Measurements from ENCODE around the gene EXOSC1.
"Not testable (repeated sequence)": the region's sequence is repeated elsewhere in the genome, so short reads cannot be mapped to it uniquely, and the experiment has no call there.

The EXOSC1 gene

DNA sequence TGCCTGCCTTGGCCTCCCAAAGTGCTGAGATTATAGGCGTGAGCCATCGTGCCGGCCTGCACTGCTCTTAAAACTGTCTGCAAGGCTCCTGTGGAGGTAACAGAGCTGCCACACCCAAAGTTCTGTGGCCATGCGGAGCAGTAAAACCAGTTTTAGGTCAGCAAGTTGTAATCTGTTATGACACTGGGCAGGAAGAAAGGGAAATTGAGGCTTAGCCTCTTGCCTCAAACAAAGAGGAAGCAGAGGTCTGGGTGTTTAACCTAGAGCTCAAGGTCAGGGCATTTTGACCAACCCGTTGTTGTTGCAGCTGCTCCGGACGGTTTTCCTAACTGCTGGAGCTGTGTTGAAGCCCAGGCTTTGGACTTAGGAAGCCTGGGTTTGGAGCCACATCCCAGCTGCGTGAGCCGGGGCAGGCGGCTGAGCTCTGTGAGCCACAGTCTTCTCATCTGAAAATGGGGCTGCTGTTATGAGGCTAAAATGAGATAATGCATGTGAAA is 37.3 kb downstream of the EXOSC1 start:
- Histone ChIP-seq H3F3A (ENCODE audit: insufficient read depth) (no peaks in the 10 kb centered on the region), H3K9me3 (ENCODE audit: insufficient read depth, low read length) (no peaks in the 10 kb centered on the region), H3K27ac (ENCODE audit: low read depth, low read length) (no peak overlapping the region), H3K36me3 (ENCODE audit: low read length) (no peaks in the 10 kb centered on the region), H3K4me2 (ENCODE audit: low read depth, low read length, poor library complexity, severe bottlenecking) (no peak overlapping the region), H2AFZ (ENCODE audit: low read depth, low read length, severe bottlenecking) (no peak overlapping the region), H3K9me2 (replicated peaks; ENCODE audit: insufficient read depth, low read length) (no peaks in the 10 kb centered on the region), H3K9ac (ENCODE audit: low read length) (no peak overlapping the region), H3K79me2 (ENCODE audit: insufficient read depth, low read length) (no peaks in the 10 kb centered on the region), H3K27me3 (ENCODE audit: low read length) (no peaks in the 10 kb centered on the region), H3K4me3 (ENCODE audit: insufficient read depth, low read length, poor library complexity, severe bottlenecking) (no peak overlapping the region), H4K20me1 (ENCODE audit: low read depth, low read length) (no peaks in the 10 kb centered on the region)
- TF ChIP-seq EZH2phosphoT487 (conservative IDR thresholded peaks at IDR 0.05; ENCODE audit: low read length) (no peak), CTCF (IDR thresholded peaks at IDR 0.05; ENCODE audit: insufficient read depth, low read length, poor library complexity, severe bottlenecking) (no peak)

GRCh38 chr10:97407952-97408248 is 37.9 kb downstream of the EXOSC1 start:
- no peaks in the 10 kb centered on the region for H3K9me3 ChIP-seq (ENCODE audit: insufficient read depth, low read length)
- peak overlapping the region; percentile 86 for H2AFZ ChIP-seq (ENCODE audit: low read depth, low read length, severe bottlenecking)
- no peaks in the 10 kb centered on the region for H3K9me2 ChIP-seq (replicated peaks; ENCODE audit: insufficient read depth, low read length)
- no peaks in the 10 kb centered on the region for H3K36me3 ChIP-seq (ENCODE audit: low read length)
- TF ChIP-seq CTCF (IDR thresholded peaks at IDR 0.05; ENCODE audit: insufficient read depth, low read length, poor library complexity, severe bottlenecking) (no peak), EZH2phosphoT487 (conservative IDR thresholded peaks at IDR 0.05; ENCODE audit: low read length) (no peak)
- H3K9ac ChIP-seq (ENCODE audit: low read length) = no peak overlapping the region
- H4K20me1 ChIP-seq (ENCODE audit: low read depth, low read length) = no peaks in the 10 kb centered on the region
- H3K79me2 ChIP-seq (ENCODE audit: insufficient read depth, low read length) = no peaks in the 10 kb centered on the region
- H3K27ac ChIP-seq (ENCODE audit: low read depth, low read length) = no peak overlapping the region
- no peaks in the 10 kb centered on the region for H3F3A ChIP-seq (ENCODE audit: insufficient read depth)
- no peak overlapping the region for H3K4me3 ChIP-seq (ENCODE audit: insufficient read depth, low read length, poor library complexity, severe bottlenecking)
- no peaks in the 10 kb centered on the region for H3K27me3 ChIP-seq (ENCODE audit: low read length)
- peak overlapping the region; percentile 63 for H3K4me2 ChIP-seq (ENCODE audit: low read depth, low read length, poor library complexity, severe bottlenecking)

GRCh38 chr10:97407211-97407951 is 38.4 kb downstream of the EXOSC1 start:
- Histone ChIP-seq H3K36me3 (ENCODE audit: low read length) (no peaks in the 10 kb centered on the region), H4K20me1 (ENCODE audit: low read depth, low read length) (no peaks in the 10 kb centered on the region), H3K9me3 (ENCODE audit: insufficient read depth, low read length) (no peaks in the 10 kb centered on the region), H3K79me2 (ENCODE audit: insufficient read depth, low read length) (no peaks in the 10 kb centered on the region), H3K4me3 (ENCODE audit: insufficient read depth, low read length, poor library complexity, severe bottlenecking) (peak overlapping the region; percentile 33), H3F3A (ENCODE audit: insufficient read depth) (no peaks in the 10 kb centered on the region), H3K9me2 (replicated peaks; ENCODE audit: insufficient read depth, low read length) (no peaks in the 10 kb centered on the region), H2AFZ (ENCODE audit: low read depth, low read length, severe bottlenecking) (peak overlapping the region; percentile 86), H3K4me2 (ENCODE audit: low read depth, low read length, poor library complexity, severe bottlenecking) (peak overlapping the region; percentile 63), H3K9ac (ENCODE audit: low read length) (peak overlapping the region; percentile 22; the same call in 1 of the 2 replicates), H3K27ac (ENCODE audit: low read depth, low read length) (no peak overlapping the region), H3K27me3 (ENCODE audit: low read length) (no peaks in the 10 kb centered on the region)
- TF ChIP-seq CTCF (IDR thresholded peaks at IDR 0.05; ENCODE audit: insufficient read depth, low read length, poor library complexity, severe bottlenecking) = peak; percentile 86
- TF ChIP-seq EZH2phosphoT487 (conservative IDR thresholded peaks at IDR 0.05; ENCODE audit: low read length) = no peak

GRCh38 chr10:97406483-97406882 is 39.3 kb downstream of the EXOSC1 start:
- not testable (repeated sequence) for H4K20me1 ChIP-seq (ENCODE audit: low read depth, low read length); H3K4me3 ChIP-seq (ENCODE audit: insufficient read depth, low read length, poor library complexity, severe bottlenecking); H3K4me2 ChIP-seq (ENCODE audit: low read depth, low read length, poor library complexity, severe bottlenecking); H3F3A ChIP-seq (ENCODE audit: insufficient read depth); H3K9me2 ChIP-seq (replicated peaks; ENCODE audit: insufficient read depth, low read length); H3K9me3 ChIP-seq (ENCODE audit: insufficient read depth, low read length); H3K27me3 ChIP-seq (ENCODE audit: low read length); H3K79me2 ChIP-seq (ENCODE audit: insufficient read depth, low read length); H3K36me3 ChIP-seq (ENCODE audit: low read length); H3K27ac ChIP-seq (ENCODE audit: low read depth, low read length)
- 0 out of 2 replicates have a peak overlapping the region, but pooled peaks have one; percentile 3 for H3K9ac ChIP-seq (ENCODE audit: low read length)
- H2AFZ ChIP-seq (ENCODE audit: low read depth, low read length, severe bottlenecking) = peak overlapping the region; percentile 86
